Measurements from ENCODE around the gene RECK.

- TF ChIP-seq CTCF (conservative IDR thresholded peaks at IDR 0.05) (no peak), EZH2 (IDR thresholded peaks at IDR 0.05; ENCODE audit: low read depth) (no peak)
Observed at GRCh38 chr9:36078051-36078450, 41.3 kb downstream of the RECK start.

Measured in PC-9 (cell line).